BLaER1 (cell line): Measurements from ENCODE around the gene THY1.

ENCODE experiments used
- H3K27ac ChIP-seq: shearing (Covaris generic); formaldehyde crosslinking; 2 replicates; pipeline ENCODE4 v1.8.1; 2022
- H3K27me3 ChIP-seq: shearing (Covaris generic); formaldehyde crosslinking; 2 replicates; pipeline ENCODE4 v1.8.1; 2022
- H3K36me3 ChIP-seq: shearing (Covaris generic); formaldehyde crosslinking; 2 replicates; pipeline ENCODE4 v1.8.1; 2022
- H3K4me1 ChIP-seq: shearing (Covaris generic); formaldehyde crosslinking; 2 replicates; pipeline ENCODE4 v1.8.1; 2022
- H3K4me2 ChIP-seq: shearing (Covaris generic); formaldehyde crosslinking; 2 replicates; pipeline ENCODE4 v1.8.1; 2022
- H3K4me3 ChIP-seq: shearing (Covaris generic); formaldehyde crosslinking; 2 replicates; pipeline ENCODE4 v1.8.1; 2022
- H3K9ac ChIP-seq: shearing (Covaris generic); formaldehyde crosslinking; 2 replicates; pipeline ENCODE4 v1.8.1; 2022
- H3K9me3 ChIP-seq: shearing (Covaris generic); formaldehyde crosslinking; 2 replicates; pipeline ENCODE4 v1.8.1; 2022
- H4K20me1 ChIP-seq: shearing (Covaris generic); formaldehyde crosslinking; 2 replicates; pipeline ENCODE4 v1.8.1; 2022
- Cebpa-rat ChIP-seq: shearing (Covaris generic); IDR thresholded peaks from 2 replicates; pipeline ENCODE4 v1.8.1; 2022

THY1 gene

DNA sequence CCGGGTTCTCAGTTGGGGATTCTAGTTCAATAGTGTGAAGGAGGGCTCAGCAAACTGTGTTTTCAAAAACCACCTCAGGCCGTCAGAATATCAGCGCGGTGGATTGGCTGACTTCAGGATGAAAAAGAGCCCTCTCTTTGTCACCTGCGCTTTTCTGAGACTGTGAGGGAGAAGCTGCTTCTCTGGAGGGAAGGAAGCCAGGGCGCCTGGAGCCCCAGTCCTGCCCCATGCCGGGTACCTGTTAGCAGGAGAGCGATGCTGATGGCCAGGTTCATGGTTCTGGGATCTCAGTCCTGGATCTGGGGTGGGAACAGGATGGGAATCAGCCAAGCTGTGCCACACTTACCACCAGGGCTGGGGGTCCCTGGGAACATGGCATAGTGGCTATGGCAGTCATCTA, 2.3 kb downstream of the THY1 start:
- H3K4me2 ChIP-seq, result no peak overlapping the region

DNA sequence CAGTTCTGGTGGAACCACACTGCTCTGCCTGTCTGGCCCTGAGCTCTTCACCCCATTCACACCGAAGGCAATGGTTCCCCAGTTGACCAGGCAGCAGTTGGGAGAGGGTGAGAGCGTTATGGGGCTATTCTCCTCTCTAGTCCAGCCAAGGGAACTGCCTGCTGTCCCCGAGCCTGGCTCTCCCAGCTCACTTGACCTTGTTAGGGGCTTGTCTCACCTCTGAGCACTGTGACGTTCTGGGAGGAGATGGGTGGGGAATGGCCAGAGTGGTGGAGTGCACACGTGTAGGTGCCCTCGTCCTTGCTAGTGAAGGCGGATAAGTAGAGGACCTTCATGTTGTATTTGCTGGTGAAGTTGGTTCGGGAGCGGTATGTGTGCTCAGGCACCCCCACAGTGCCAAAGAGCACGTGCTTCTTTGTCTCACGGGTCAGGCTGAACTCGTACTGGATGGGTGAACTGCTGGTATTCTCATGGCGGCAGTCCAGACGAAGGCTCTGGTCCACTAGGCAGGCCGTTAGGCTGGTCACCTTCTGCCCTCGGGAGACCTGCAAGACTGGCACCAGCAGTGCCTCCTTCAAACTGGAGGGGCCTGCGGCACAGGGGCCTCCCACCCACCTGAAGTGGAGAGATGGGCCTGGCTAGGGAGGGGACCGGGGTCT, 3.0 kb downstream of the THY1 start:
- Histone ChIP-seq H3K4me1 (peaks cover 21% of the 10 kb centered on the region), H3K27ac (no peak overlapping the region), H3K9me3 (no peaks in the 10 kb centered on the region), H3K4me2 (no peak overlapping the region), H4K20me1 (peaks cover 28% of the 10 kb centered on the region), H3K9ac (no peak overlapping the region), H3K27me3 (peaks cover 57% of the 10 kb centered on the region), H3K4me3 (no peak overlapping the region), H3K36me3 (no peaks in the 10 kb centered on the region)
- TF ChIP-seq Cebpa-rat, result no peak

More for the DNA sequence above, 2.3 kb downstream of the THY1 start:
- Histone ChIP-seq H3K27me3 (peaks cover 59% of the 10 kb centered on the region), H3K4me1 (peaks cover 21% of the 10 kb centered on the region), H3K9ac (no peak overlapping the region), H3K9me3 (no peaks in the 10 kb centered on the region), H4K20me1 (peaks cover 28% of the 10 kb centered on the region), H3K36me3 (no peaks in the 10 kb centered on the region), H3K27ac (no peak overlapping the region), H3K4me3 (no peak overlapping the region)
- TF ChIP-seq Cebpa-rat, result no peak

DNA sequence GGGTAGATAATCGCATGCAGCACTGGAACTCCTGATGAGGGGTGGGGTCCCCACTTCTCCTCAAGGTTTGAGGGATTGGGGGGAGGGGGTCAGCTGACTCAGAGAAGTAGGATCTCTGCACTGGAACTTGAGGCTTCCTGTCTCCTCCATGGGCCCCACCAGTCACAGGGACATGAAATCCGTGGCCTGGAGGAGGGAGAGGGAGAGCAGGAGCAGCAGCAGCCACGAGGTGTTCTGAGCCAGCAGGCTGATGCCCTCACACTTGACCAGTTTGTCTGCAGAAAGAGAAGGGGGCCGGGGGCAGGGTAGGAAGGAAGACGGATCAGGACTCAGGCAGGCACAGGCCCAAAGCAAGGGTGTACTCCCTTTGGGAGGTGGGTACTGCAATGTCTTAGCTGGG, 3.7 kb downstream of the THY1 start:
- H3K27me3 ChIP-seq, result peaks cover 50% of the 10 kb centered on the region
- H3K4me1 ChIP-seq, result peaks cover 21% of the 10 kb centered on the region
- peaks cover 4% of the 10 kb centered on the region for H3K9me3 ChIP-seq
- no peak overlapping the region for H3K9ac ChIP-seq
- H3K36me3 ChIP-seq, result no peaks in the 10 kb centered on the region
- peaks cover 28% of the 10 kb centered on the region for H4K20me1 ChIP-seq
- no peak overlapping the region for H3K4me3 ChIP-seq
- H3K27ac ChIP-seq, result no peak overlapping the region
- H3K4me2 ChIP-seq, result no peak overlapping the region
- TF ChIP-seq Cebpa-rat, result no peak

DNA sequence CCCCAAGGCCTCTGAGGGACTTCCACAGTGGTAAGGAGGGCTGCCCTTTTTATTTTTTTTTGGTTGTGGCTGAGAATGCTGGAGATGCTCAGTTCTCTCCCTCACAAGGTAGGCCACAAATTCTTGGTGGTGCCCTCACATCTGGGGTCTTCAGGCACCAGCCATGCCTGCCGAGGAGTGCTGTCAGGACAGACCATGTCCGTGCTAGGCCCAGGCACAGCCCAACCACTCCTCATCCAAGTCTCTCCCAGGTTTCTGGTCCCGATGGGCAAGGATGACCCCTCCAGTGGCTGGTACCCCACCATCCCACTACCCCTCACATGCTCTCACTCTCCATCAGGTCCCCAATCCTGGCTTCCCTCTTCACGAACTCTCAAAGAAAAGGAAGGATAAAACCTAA, 4.2 kb downstream of the THY1 start:
- Histone ChIP-seq H3K36me3 (no peaks in the 10 kb centered on the region), H3K4me1 (peaks cover 21% of the 10 kb centered on the region), H3K9ac (no peak overlapping the region), H3K4me3 (no peak overlapping the region), H3K27me3 (peaks cover 45% of the 10 kb centered on the region), H3K27ac (no peak overlapping the region), H3K9me3 (peaks cover 5% of the 10 kb centered on the region), H4K20me1 (peaks cover 27% of the 10 kb centered on the region), H3K4me2 (no peak overlapping the region)
- TF ChIP-seq Cebpa-rat, result no peak

DNA sequence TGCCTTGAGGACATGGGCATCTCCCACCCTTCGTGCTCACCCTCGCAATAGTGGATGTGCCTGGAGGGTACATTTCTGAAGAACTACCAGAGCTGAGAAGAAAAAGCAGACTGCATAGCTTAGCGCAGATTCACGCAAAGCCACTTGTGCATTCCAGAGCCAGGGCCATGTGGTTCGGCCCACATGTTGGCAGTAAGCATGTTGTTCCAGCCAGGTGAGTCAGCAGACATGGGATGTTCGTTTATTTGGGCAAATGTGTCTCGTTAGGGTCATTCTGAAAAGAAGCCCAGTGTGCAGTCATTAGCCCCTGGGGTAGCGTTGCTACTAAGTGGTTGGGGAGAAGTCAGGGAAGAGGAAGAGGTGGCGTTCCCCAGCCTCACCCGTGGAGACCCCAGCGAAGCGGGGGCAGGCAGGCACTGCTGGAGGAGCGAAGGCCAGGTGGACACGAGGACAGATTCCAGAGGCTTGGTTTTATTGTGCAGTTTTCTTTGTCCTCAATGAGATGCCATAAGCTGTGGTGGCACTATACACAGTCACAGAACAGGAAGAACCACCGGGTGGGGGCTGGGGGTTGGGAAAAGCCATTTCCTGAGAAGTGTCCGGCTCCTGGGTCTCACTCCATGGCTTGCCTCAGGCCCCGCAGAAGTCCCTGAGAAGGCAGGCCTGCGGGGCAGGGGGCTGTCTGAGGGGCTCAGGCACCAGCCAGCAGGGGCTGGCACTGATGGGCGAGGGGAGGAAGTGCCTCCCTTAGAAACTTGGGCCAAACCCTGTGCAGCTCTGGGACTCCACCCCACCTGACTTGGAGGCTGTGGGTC, 5.0 kb downstream of the THY1 start:
- Histone ChIP-seq H3K9ac (no peak overlapping the region), H3K4me1 (peaks cover 20% of the 10 kb centered on the region), H4K20me1 (peaks cover 22% of the 10 kb centered on the region), H3K9me3 (peaks cover 5% of the 10 kb centered on the region), H3K27ac (no peak overlapping the region), H3K4me3 (no peak overlapping the region), H3K4me2 (no peak overlapping the region), H3K27me3 (peaks cover 36% of the 10 kb centered on the region), H3K36me3 (no peaks in the 10 kb centered on the region)
- TF ChIP-seq Cebpa-rat, result no peak

DNA sequence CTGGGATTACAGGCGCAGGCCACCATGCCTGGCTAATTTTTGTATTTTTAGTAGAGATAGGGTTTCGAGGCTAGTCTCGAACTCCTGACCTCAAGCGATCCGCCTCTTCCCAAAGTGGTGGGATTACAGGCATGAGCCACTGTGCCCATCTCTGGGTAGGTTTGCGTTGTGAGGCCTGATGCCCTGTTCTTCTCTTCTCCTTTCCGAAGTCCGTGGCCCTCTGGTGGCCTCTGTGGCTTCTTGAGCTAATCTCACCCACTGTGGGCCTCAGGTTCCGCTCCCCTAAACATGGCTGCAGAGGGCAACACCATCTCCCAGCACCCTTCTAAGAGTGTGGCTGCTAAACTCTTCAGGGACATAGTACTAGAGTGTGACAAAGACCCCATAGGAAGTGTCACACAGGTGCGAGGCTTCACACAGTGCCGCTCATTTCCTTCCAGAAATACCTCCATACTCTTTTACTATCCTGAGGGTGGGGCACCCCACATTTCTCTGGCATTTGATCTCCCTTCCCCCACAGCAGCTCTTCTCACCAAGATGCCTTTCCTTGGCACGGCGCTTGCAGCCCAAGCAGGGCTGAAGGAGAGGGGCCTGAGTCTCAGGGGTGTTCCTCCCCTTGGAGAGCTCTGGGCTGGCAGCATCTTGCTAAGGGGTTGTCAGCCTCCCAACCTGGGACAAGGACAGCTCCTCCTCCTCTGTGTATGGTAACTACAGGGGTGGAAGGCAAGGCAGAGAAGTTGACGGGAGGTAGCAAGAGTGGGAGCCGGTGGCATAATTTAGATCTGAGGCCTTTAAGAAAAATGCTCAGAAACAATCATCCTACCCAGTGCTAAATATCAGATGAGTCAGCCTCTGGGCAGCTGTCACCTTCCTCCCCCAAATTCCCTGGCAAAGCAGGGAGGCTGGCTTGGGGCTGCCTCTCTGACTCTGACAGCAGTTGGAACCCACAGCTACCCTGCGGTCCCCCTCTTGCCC, 6.1 kb downstream of the THY1 start:
- Histone ChIP-seq H4K20me1 (peaks cover 12% of the 10 kb centered on the region), H3K36me3 (no peaks in the 10 kb centered on the region), H3K9me3 (peaks cover 5% of the 10 kb centered on the region), H3K27me3 (peaks cover 26% of the 10 kb centered on the region), H3K4me2 (no peak overlapping the region), H3K9ac (no peak overlapping the region), H3K4me1 (peaks cover 9% of the 10 kb centered on the region), H3K27ac (no peak overlapping the region), H3K4me3 (no peak overlapping the region)
- TF ChIP-seq Cebpa-rat, result no peak

DNA sequence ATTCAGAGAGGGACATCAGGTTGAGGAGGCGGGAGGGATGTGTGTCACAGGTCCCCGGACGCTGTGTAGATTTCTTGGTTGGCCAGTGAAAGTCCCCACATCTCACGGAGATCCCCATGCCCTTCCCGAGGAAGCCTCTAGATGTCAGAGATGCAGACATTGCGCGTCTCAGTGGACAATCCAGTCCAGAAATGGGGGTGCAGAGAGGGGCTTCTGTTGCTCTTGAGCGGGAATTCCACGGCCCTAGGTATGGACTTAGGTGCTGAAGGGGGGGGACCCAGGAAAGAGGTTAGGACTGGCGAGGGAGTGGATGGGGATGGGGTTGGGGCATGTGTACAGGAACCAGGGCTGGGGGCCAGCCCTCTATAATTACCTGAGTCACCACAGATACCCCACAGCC, 7.0 kb downstream of the THY1 start:
- Histone ChIP-seq H3K4me1 (peaks cover 4% of the 10 kb centered on the region; the same call in 1 of the 2 replicates), H3K4me2 (no peak overlapping the region), H3K9ac (no peak overlapping the region), H3K9me3 (peaks cover 5% of the 10 kb centered on the region), H3K27me3 (peaks cover 17% of the 10 kb centered on the region), H3K27ac (no peak overlapping the region), H4K20me1 (peaks cover 7% of the 10 kb centered on the region; the same call in 1 of the 2 replicates), H3K4me3 (no peak overlapping the region), H3K36me3 (no peaks in the 10 kb centered on the region)
- no peak for TF ChIP-seq Cebpa-rat

DNA sequence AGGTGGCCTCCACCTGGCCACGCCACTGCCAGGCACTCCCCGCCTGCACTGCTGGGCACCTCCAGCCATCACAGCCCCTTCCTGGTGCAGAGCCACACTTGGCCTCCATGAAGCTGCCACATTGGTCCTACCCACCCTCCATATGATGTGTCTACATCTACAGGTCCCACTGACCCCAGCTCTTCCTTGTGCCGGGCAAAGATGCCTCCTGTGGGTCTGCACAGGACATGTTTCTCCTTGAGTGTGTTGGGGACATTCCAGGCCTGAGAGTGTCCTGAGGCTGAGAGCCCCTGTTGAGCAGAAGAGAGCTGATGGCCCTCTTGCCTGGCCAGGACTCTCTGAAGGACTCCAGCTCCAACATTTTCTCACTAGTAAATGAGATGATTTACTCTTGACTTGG, 7.5 kb downstream of the THY1 start:
- no peak for TF ChIP-seq Cebpa-rat
- H3K9ac ChIP-seq, result no peak overlapping the region
- no peak overlapping the region for H3K4me3 ChIP-seq
- peaks cover 3% of the 10 kb centered on the region; the same call in 1 of the 2 replicates for H4K20me1 ChIP-seq
- H3K36me3 ChIP-seq, result no peaks in the 10 kb centered on the region
- H3K4me1 ChIP-seq, result peaks cover 4% of the 10 kb centered on the region; the same call in 1 of the 2 replicates
- H3K27me3 ChIP-seq, result peaks cover 12% of the 10 kb centered on the region
- H3K4me2 ChIP-seq, result no peak overlapping the region
- no peak overlapping the region for H3K27ac ChIP-seq
- H3K9me3 ChIP-seq, result peaks cover 5% of the 10 kb centered on the region

DNA sequence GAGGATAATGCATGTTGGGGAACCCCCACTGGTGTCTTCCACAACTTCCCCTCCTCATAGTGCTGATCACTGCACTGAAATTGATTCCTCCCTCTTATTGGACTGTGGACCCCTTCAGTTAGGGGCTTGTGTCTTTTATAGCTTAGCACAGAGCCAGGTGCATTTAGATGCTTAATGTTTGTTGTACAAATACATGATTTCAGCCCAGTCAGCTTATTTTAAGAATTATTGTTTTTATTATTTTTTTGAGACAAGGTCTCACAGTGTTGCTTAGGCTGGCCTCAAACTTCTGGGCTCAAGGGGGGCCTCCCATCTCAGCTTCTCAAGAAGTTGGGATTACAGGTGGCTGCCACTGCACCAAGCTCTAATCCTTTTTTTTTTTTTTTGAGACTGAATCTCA, 8.2 kb downstream of the THY1 start:
- no peak overlapping the region for H3K4me2 ChIP-seq
- no peak overlapping the region for H3K4me3 ChIP-seq
- TF ChIP-seq Cebpa-rat, result no peak
- no peaks in the 10 kb centered on the region for H3K36me3 ChIP-seq
- H3K9me3 ChIP-seq, result peaks cover 5% of the 10 kb centered on the region
- no peak overlapping the region for H3K27ac ChIP-seq
- no peaks in the 10 kb centered on the region for H4K20me1 ChIP-seq
- peaks cover 4% of the 10 kb centered on the region; the same call in 1 of the 2 replicates for H3K4me1 ChIP-seq
- H3K9ac ChIP-seq, result no peak overlapping the region
- H3K27me3 ChIP-seq, result peaks cover 4% of the 10 kb centered on the region
